NCI-H2081 treated with DMSO at 0.1 percent for 48 hours (cell line): ENCODE data around the gene PRPF40B.

Source experiments
- DNase-seq: peaks from one replicate; lab custom pipeline; 2025; lab: John Stamatoyannopoulos, UW

The PRPF40B gene

DNA sequence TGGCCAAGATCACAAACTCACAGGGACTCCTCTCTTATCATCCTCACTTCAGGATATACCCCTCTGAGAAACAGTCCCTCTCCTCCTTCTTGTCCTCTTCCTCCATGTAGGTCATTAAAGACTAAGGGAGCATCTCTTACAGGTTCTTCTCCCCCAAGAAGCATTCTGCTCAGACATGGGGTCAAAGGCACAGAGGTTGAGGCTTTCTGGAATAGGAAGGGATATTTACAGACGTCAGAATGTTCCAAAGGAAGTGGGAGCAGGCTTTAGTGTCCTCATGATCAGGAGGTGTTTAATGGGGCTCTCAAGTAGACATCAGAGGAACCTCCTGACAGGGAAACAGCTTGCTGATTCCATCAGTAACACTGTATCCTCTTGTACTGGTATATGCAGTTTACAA, 36.4 kb downstream of the PRPF40B start:
- DNase-seq = no peak

DNA sequence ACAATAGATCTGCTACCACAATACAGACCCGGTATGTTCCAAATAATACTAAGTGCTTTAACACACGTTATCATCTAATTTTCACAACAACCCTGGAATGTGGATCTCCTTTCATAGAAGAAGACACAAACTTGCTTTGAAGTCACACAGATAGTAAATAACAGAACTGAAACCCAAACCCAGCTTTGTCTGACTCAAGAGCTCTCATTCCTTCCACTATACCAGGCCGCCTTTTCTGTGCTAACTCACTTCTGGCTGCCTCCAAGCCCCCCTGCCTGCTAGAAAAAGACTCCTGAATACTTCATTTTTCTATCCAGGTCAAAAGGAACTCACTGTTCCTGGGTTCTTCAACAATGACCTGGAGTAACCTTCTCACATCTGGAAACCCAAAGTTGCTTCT, 37.8 kb downstream of the PRPF40B start:
- DNase-seq = no peak

- no peak for DNase-seq
Observed at GRCh38 chr12:49661746-49662145, 38.4 kb downstream of the PRPF40B start.

DNA sequence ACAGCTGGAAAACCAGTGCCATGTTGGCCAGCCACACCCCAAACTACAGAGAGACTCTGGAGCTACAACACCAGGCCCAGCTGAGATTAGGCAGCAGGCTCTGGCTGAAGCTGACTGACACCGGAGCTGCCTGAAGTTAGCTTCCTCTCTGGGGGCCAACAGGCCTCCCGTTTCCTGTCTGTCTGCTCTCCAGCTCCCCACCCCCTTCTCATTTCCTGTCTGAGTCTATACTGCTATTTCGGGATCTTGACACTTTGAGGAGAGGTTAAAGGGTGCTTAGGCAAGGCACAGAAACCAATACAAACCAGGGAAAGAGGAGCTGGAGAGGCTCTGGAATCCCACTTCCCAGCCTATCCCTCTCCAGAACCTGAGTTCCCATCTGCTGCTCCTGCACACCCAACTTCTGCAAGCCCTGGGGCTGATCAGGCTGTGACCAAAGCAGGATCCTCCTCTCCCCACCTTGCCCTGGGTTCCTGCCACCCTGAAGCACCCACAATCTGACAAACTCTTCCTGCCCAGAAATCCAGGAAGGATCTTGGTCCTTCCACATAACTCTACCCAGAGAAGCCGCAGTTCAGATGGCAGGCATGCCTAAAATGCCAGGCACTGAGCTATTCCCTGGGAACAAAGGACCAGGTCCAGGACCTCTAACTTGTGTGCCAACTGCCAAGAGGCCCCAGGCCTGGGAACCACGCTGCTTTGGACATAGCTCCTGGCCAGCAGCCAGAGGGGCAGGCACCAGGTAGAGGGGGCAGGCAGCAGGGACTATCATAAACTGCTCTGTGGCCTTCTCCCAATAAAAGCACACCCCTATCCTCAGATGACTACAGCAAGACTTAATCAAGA, 39.9 kb downstream of the PRPF40B start:
- no peak for DNase-seq

- DNase-seq = no peak
Observed at GRCh38 chr12:49664167-49664566, 40.8 kb downstream of the PRPF40B start.

GRCh38 chr12:49664591-49665239, 41.4 kb downstream of the PRPF40B start:
- DNase-seq = no peak

- no peak for DNase-seq
Observed at GRCh38 chr12:49665384-49665783, 42.0 kb downstream of the PRPF40B start.

DNA sequence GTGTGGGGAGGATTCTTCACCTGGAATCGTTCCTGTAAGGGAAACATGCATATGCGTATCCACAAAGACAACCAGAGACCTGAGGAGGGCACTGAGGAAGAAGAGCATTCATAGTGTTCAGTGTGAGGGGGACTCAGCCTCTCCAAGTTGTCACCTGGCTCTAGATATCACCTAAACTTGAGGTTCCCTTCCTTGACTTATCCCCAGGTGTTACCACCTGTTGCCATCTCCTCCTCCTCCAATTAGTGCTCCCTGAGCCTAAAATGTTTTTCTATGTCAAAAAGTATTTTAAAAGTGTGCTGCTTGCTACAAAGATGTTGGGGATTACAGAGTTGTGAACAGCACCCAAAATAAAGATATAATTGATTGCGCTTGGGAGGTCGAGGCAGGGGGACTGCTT, 42.8 kb downstream of the PRPF40B start:
- DNase-seq = no peak

DNA sequence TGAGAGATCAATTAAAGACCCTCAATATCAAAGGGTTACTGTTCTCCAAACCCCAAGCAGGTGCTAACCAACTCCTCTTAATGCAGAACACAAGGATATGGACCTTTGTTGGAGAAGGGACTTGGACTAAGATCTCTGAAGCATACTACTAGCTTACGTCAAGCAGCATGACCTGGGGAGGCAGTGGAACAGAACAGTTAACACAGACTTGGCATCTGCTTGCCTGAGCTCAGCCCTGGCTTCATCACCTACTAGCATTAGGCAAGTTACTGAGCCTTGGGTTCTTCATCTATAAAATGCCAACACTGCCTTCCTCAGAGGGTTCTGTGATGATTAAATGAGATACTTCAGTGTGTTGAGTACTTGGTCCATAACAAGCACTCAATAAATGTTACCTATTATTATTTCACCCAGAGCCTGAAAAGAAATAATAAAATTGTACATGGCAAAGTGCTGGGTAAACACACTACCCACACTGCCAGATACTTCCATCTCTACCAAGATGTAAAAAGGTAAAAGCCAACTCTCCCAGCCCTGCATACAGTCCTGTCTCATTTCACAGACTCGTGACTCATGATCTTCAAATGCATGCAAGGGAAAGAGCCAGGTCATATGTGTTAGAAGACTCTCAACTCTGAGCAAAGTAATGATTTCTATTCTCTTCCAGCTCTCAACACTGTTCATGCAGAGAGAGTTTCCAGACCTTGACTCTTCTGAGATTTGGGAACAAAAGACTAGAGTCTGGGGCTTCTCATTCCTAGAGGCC, 44.1 kb downstream of the PRPF40B start:
- no peak for DNase-seq

GRCh38 chr12:49669796-49670195, 46.4 kb downstream of the PRPF40B start:
- DNase-seq = no peak

- DNase-seq = no peak
Observed at GRCh38 chr12:49671031-49671765, 47.8 kb downstream of the PRPF40B start.

- no peak for DNase-seq
Observed at GRCh38 chr12:49672301-49673217, 49.2 kb downstream of the PRPF40B start.

DNA sequence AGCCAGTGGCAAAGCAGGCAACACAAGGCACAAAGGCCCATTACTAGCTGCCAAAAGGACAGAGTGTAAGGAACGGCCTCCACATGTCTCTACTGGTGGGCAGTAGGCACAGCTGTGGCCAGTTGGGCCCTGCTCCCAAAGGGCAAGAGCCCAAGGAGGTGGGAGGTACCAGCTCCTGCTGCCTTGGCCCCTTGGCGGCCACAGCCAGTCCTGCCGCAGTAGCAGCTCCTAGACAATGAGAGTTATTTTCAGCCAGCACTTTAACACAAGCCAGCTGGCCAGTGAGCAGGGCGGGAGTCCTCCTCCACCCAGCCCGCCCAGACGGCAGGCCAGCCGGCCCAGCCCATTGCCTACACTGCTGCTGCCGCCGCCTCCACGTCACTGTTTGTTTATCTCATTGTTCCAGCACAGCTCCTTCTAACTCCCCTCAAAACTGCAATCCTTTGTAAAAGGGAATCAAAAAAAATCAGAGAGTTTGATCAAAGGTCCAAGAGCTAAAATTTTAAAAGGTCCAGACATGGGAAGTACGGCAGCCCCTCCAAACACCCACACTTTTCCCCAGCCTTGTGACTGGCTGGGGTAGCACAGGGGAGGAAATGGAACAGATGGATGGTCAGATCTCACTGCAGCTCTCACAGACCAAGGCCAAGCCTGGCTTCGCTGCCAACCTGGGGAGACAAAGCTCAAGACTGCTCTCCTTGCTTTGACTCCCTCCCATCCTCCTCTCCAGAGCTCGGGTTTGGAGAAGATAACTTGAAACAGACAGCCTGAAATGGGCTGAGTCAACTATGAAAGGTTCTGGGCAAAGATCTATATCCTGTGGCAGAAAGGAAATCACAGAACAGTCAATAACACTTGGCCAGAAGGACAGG, 50.3 kb downstream of the PRPF40B start:
- DNase-seq = no peak

GRCh38 chr12:49674318-49674981, 51.1 kb downstream of the PRPF40B start:
- DNase-seq = no peak

GRCh38 chr12:49675137-49675536, 51.8 kb downstream of the PRPF40B start:
- DNase-seq = no peak

- DNase-seq = no peak
Observed at GRCh38 chr12:49678711-49679110, 55.4 kb downstream of the PRPF40B start.

- no peak for DNase-seq
Observed at GRCh38 chr12:49680075-49680474, 56.7 kb downstream of the PRPF40B start.

GRCh38 chr12:49683599-49684309, 60.4 kb downstream of the PRPF40B start:
- DNase-seq = no peak
